Mammary epithelial cell (primary cell): ENCODE measurements around the gene MYO1H.

Experiments
- CTCF ChIP-seq, 2 donors: IDR thresholded peaks in 1 of 2; conservative IDR thresholded peaks in 1 of 2; 2 replicates each; pipeline ENCODE4 v1.5.1; 2011 to 2012; ENCODE audit warnings: inconsistent platforms in 2 of 2, low read length in 2 of 2, mild to moderate bottlenecking in 2 of 2, control low read depth in 1 of 2, low read depth in 1 of 2; ENCODE audit not compliant: insufficient read depth in 1 of 2; ENCODE audit errors: extremely low read depth in 1 of 2
- EZH2 ChIP-seq: IDR thresholded peaks from 2 replicates; pipeline ENCODE4 v1.6.1; 2012; ENCODE audit warnings: low read length, inconsistent platforms, borderline replicate concordance

GRCh38 chr12:109432842-109433304 lies 85.2 kb downstream of the MYO1H start:
- TF ChIP-seq CTCF (conservative IDR thresholded peaks at IDR 0.05 in 1 of 2, IDR thresholded peaks at IDR 0.05 in 1 of 2; ENCODE audit: extremely low read depth in 1 of 2, insufficient read depth in 1 of 2, low read depth in 1 of 2, low read length in 2 of 2): peak; percentile 90 to 97
- no peak for TF ChIP-seq EZH2
